H9 (cell line): Measurements from ENCODE around the gene SMIM9. TPM values are rescaled to one million over a fixed set of nuclear protein-coding genes. Genes with fewer than 3 reads are reported as not detected.

Experiments used
- DNase-seq: peaks from one replicate; pipeline ENCODE4 v3.0.0-alpha.2; 2017
- H2AFZ ChIP-seq: one replicate; pipeline ENCODE4 v1.6.1; 2013; ENCODE audit warnings: mild to moderate bottlenecking, low read length, control low read depth, moderate library complexity
- H2AK5ac ChIP-seq: 2 replicates; pipeline ENCODE4 v1.6.1; 2013; ENCODE audit warnings: low read length, control low read depth, mixed read lengths; ENCODE audit not compliant: insufficient read length
- H2BK120ac ChIP-seq: one replicate; pipeline ENCODE4 v1.6.1; 2013; ENCODE audit warnings: low read depth, mild to moderate bottlenecking, low read length, control low read depth, inconsistent platforms; ENCODE audit not compliant: poor library complexity, severe bottlenecking
- H2BK12ac ChIP-seq: 2 replicates; pipeline ENCODE4 v1.6.1; 2013; ENCODE audit warnings: low read length, control low read depth, mixed read lengths, low read depth; ENCODE audit not compliant: insufficient read length
- H2BK15ac ChIP-seq: 2 replicates; pipeline ENCODE4 v1.6.1; 2013; ENCODE audit warnings: low read depth, low read length, control low read depth
- H2BK20ac ChIP-seq: one replicate; pipeline ENCODE4 v1.6.1; 2013; ENCODE audit warnings: low read depth, mild to moderate bottlenecking, low read length, control low read depth, inconsistent platforms; ENCODE audit not compliant: poor library complexity, severe bottlenecking
- H2BK5ac ChIP-seq: 2 replicates; pipeline ENCODE4 v1.6.1; 2013; ENCODE audit warnings: low read length, control low read depth, mixed read lengths; ENCODE audit not compliant: insufficient read length
- H3K14ac ChIP-seq: 2 replicates; pipeline ENCODE4 v1.6.1; 2013; ENCODE audit warnings: low read length, control low read depth; ENCODE audit not compliant: insufficient read depth
- H3K18ac ChIP-seq: 2 replicates; pipeline ENCODE4 v1.6.1; 2013; ENCODE audit warnings: low read depth, mild to moderate bottlenecking, mixed read lengths, low read length, control low read depth; ENCODE audit not compliant: insufficient read length
- H3K23ac ChIP-seq: 2 replicates; pipeline ENCODE4 v1.6.1; 2013; ENCODE audit warnings: low read length, control low read depth, mixed read lengths, low read depth; ENCODE audit not compliant: insufficient read length
- H3K23me2 ChIP-seq: 2 replicates; pipeline ENCODE4 v1.6.1; 2013; ENCODE audit warnings: low read depth, mild to moderate bottlenecking, mixed read lengths, low read length, control low read depth; ENCODE audit not compliant: insufficient read length, poor library complexity, severe bottlenecking
- H3K27ac ChIP-seq: 2 replicates; pipeline ENCODE4 v1.5.1; 2013; ENCODE audit warnings: low read length, control low read depth, mixed read lengths, low read depth; ENCODE audit not compliant: insufficient read length
- H3K27me3 ChIP-seq: 2 replicates; pipeline ENCODE4 v1.6.1; 2013; ENCODE audit warnings: low read length, control low read depth, inconsistent platforms; ENCODE audit not compliant: insufficient read depth
- H3K4ac ChIP-seq: 2 replicates; pipeline ENCODE4 v1.6.1; 2013; ENCODE audit warnings: low read depth, mild to moderate bottlenecking, control low read depth, inconsistent platforms, low read length, moderate library complexity
- H3K4me1 ChIP-seq: 2 replicates; pipeline ENCODE4 v1.6.1; 2013; ENCODE audit warnings: low read length, control low read depth, inconsistent platforms; ENCODE audit not compliant: insufficient read depth
- H3K4me2 ChIP-seq: 2 replicates; pipeline ENCODE4 v1.6.1; 2013; ENCODE audit warnings: low read length, control low read depth, mixed read lengths; ENCODE audit not compliant: insufficient read length, insufficient read depth
- H3K56ac ChIP-seq: 2 replicates; pipeline ENCODE4 v1.6.1; 2013; ENCODE audit warnings: low read depth, mild to moderate bottlenecking, mixed read lengths, low read length, control low read depth; ENCODE audit not compliant: insufficient read length
- H3K79me1 ChIP-seq: 2 replicates; pipeline ENCODE4 v1.6.1; 2013; ENCODE audit warnings: low read depth, mild to moderate bottlenecking, moderate library complexity, low read length, control low read depth, inconsistent platforms; ENCODE audit not compliant: insufficient read depth, poor library complexity, severe bottlenecking
- H3K79me2 ChIP-seq: 2 replicates; pipeline ENCODE4 v1.6.1; 2013; ENCODE audit warnings: low read length, control low read depth, inconsistent platforms; ENCODE audit not compliant: insufficient read depth
- H3K9ac ChIP-seq: 2 replicates; pipeline ENCODE4 v1.6.1; 2013; ENCODE audit warnings: low read length, control low read depth, mixed read lengths; ENCODE audit not compliant: insufficient read length; ENCODE audit errors: extremely low read depth
- H3K9me3 ChIP-seq: one replicate; pipeline ENCODE4 v1.6.1; 2013; ENCODE audit warnings: low read depth, low read length, inconsistent platforms; ENCODE audit not compliant: control insufficient read depth
- H3T11ph ChIP-seq: one replicate; pipeline ENCODE4 v1.6.1; 2013; ENCODE audit warnings: mild to moderate bottlenecking, low read length, control low read depth, inconsistent platforms
- H4K20me1 ChIP-seq: one replicate; pipeline ENCODE4 v1.6.1; 2013; ENCODE audit not compliant: control insufficient read depth, insufficient read length, insufficient read depth
- H4K5ac ChIP-seq: 2 replicates; pipeline ENCODE4 v1.6.1; 2013; ENCODE audit warnings: low read depth, mild to moderate bottlenecking, mixed read lengths, low read length, control low read depth; ENCODE audit not compliant: insufficient read length
- H4K8ac ChIP-seq: replicated peaks from 2 replicates; pipeline ENCODE4 v1.6.1; 2013; ENCODE audit warnings: low read length, control low read depth, mixed read lengths, low read depth; ENCODE audit not compliant: insufficient read length
- H4K91ac ChIP-seq: 2 replicates; pipeline ENCODE4 v1.6.1; 2013; ENCODE audit warnings: low read depth, mild to moderate bottlenecking, moderate library complexity, mixed read lengths, low read length, control low read depth; ENCODE audit not compliant: insufficient read length
- H3K27ac Mint-ChIP-seq, 3 experiments: 2 replicates in 2 of 3; 3 replicates in 1 of 3; pipeline ENCODE4 v1.8.0; 2020 to 2021; ENCODE audit warnings: mixed read lengths in 3 of 3, mild to moderate bottlenecking in 1 of 3, moderate library complexity in 1 of 3
- H3K27me3 Mint-ChIP-seq: 2 replicates; pipeline ENCODE4 v1.8.0; 2021; ENCODE audit warnings: low read depth, mild to moderate bottlenecking, moderate library complexity, mixed read lengths
- H3K36me3 Mint-ChIP-seq, 3 experiments: 2 replicates in 2 of 3; 3 replicates in 1 of 3; pipeline ENCODE4 v1.8.0; 2020 to 2021; ENCODE audit warnings: low read depth in 3 of 3, mixed read lengths in 3 of 3; ENCODE audit not compliant: insufficient read depth in 1 of 3
- H3K4me1 Mint-ChIP-seq, 2 experiments: 2 replicates each; pipeline ENCODE4 v1.8.0; 2020; ENCODE audit warnings: mixed read lengths in 2 of 2
- H3K4me3 Mint-ChIP-seq, 2 experiments: 2 replicates in 1 of 2; 3 replicates in 1 of 2; pipeline ENCODE4 v1.8.0; 2020 to 2021; ENCODE audit warnings: mild to moderate bottlenecking in 2 of 2, mixed read lengths in 2 of 2, moderate library complexity in 1 of 2
- H3K9me3 Mint-ChIP-seq, 2 experiments: 2 replicates in 1 of 2; 3 replicates in 1 of 2; pipeline ENCODE4 v1.8.0; 2020; ENCODE audit warnings: mild to moderate bottlenecking in 2 of 2, mixed read lengths in 2 of 2, moderate library complexity in 1 of 2
- WGBS: extraction: QIAGEN DNeasy Blood & Tissue Kit; methylation state at CpG from one replicate; pipeline ENCODE4 v1.1.7; 2013; ENCODE audit warnings: missing lambda C conversion rate, low lambda C conversion rate, mixed read lengths; ENCODE audit not compliant: insufficient read length; ENCODE audit errors: extremely low coverage; 5-methylcytosine and 5-hydroxymethylcytosine counted together
- total RNA-seq: library from RNA; stranded (reverse); gene quantifications from 2 replicates; pipeline ENCODE4 v1.2.1, GENCODE V29; 2021
- TF ChIP-seq, protein P1 (sequence below): fragments of 200-600 bp; sonication (generic); conservative IDR thresholded peaks from 3 replicates; pipeline ENCODE4 v1.8.0; 2021; ENCODE audit warnings: antibody characterized with exemption, mild to moderate bottlenecking

Gene SMIM9
- total RNA-seq, 1 experiment from 2014 or later: not detected

DNA sequence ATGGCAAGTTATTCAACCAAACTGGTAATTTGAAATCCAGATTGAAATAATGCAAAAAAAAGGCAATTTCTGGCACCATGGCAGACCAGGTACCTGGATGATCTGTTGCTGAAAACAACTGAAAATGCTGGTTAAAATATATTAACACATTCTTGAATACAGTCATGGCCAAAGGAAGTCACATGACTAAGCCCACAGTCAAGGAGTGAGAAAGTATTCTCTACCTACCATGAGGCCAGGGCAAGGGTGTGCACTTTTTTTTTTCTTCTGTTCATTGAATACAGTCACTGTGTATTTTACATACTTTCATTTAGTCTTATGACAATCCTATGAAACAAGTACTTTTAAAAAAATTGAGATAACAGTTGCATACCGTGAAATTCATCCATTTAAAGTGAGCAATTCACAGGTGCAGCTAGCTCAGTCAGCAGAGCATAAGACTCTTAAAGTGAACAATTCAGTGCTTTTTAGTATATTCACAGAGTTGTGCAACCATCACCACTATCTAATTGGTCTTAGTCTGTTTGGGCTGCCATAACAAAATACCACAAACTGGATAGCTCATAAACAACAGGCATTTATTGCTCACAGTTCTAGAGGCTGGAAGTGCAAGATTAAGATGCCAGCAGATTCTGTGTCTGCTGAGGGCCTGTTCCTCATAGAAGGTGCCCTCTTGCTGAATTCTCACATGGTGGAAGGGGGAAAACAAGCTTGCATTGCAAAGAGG, 24.4 kb downstream of the SMIM9 start:
- peaks cover 4% of the 10 kb centered on the region for H3K27me3 Mint-ChIP-seq
- Histone ChIP-seq H3K9me3 (peaks cover 19% of the 10 kb centered on the region), H4K20me1 (no peaks in the 10 kb centered on the region), H4K91ac (no peak overlapping the region), H3K79me1 (no peaks in the 10 kb centered on the region), H4K8ac (no peak overlapping the region), H3T11ph (no peak overlapping the region), H3K79me2 (no peaks in the 10 kb centered on the region), H3K23ac (no peak overlapping the region), H2AK5ac (no peak overlapping the region), H3K23me2 (peaks cover 1% of the 10 kb centered on the region), H2BK20ac (no peak overlapping the region), H3K18ac (no peak overlapping the region), H2BK120ac (no peak overlapping the region), H2BK15ac (no peak overlapping the region), H3K56ac (no peak overlapping the region), H3K9ac (no peak overlapping the region), H3K4ac (no peak overlapping the region), H2BK5ac (no peak overlapping the region), H3K27me3 (no peaks in the 10 kb centered on the region), H2BK12ac (no peak overlapping the region), H2AFZ (no peak overlapping the region), H3K27ac (no peak overlapping the region), H3K4me2 (no peak overlapping the region), H4K5ac (no peak overlapping the region), H3K14ac (no peak overlapping the region), H3K4me1 (peaks cover 3% of the 10 kb centered on the region; the same call in 1 of the 2 replicates)
- no peak overlapping the region for H3K27ac Mint-ChIP-seq
- peaks cover 61 to 63% of the 10 kb centered on the region in 2 experiments for H3K9me3 Mint-ChIP-seq
- WGBS: no CpG with 5 or more reads among the region's 1 CpG
- H3K4me1 Mint-ChIP-seq: peaks cover 9 to 16% of the 10 kb centered on the region in 2 experiments; a peak in 3 of 4 replicates
- H3K4me3 Mint-ChIP-seq: no peak overlapping the region
- no peak for DNase-seq
- H3K36me3 Mint-ChIP-seq: peaks cover 5 to 15% (median 14%) of the 10 kb centered on the region in 3 experiments; a peak in 6 of 7 replicates
- TF ChIP-seq, protein P1, sequence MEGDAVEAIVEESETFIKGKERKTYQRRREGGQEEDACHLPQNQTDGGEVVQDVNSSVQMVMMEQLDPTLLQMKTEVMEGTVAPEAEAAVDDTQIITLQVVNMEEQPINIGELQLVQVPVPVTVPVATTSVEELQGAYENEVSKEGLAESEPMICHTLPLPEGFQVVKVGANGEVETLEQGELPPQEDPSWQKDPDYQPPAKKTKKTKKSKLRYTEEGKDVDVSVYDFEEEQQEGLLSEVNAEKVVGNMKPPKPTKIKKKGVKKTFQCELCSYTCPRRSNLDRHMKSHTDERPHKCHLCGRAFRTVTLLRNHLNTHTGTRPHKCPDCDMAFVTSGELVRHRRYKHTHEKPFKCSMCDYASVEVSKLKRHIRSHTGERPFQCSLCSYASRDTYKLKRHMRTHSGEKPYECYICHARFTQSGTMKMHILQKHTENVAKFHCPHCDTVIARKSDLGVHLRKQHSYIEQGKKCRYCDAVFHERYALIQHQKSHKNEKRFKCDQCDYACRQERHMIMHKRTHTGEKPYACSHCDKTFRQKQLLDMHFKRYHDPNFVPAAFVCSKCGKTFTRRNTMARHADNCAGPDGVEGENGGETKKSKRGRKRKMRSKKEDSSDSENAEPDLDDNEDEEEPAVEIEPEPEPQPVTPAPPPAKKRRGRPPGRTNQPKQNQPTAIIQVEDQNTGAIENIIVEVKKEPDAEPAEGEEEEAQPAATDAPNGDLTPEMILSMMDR: no peak
